Natural killer cell (primary cell): ENCODE measurements around the gene CCDC82. TPM values are rescaled to one million over a fixed set of nuclear protein-coding genes. Genes with fewer than 3 reads are reported as not detected.

Source experiments
- ATAC-seq, 3 donors: fragments of 150-1000 bp in 2 of 3; fragments of 200-7000 bp in 1 of 3; cut with Tn5 transposase; 1 replicate in 1 of 3; 2 replicates in 2 of 3; pipeline ENCODE4 v1.10.0; 2021; ENCODE audit warnings: mild to moderate bottlenecking in 2 of 3, moderate library complexity in 2 of 3
- DNase-seq, 2 donors: peaks; one replicate each; pipeline versions ENCODE4 v3.0.0 to v3.0.0-alpha.2; 2013 to 2021; ENCODE audit warnings: mixed read lengths in 1 of 2
- H3K27ac ChIP-seq: one replicate; pipeline ENCODE4 v1.5.1; 2013; ENCODE audit warnings: mild to moderate bottlenecking, low read length
- H3K27me3 ChIP-seq: one replicate; pipeline ENCODE4 v1.6.1; 2013; ENCODE audit warnings: low read length; ENCODE audit not compliant: control insufficient read depth, insufficient read depth
- H3K36me3 ChIP-seq: one replicate; pipeline ENCODE4 v1.6.1; 2013; ENCODE audit warnings: low read length; ENCODE audit not compliant: control insufficient read depth, insufficient read depth
- H3K4me1 ChIP-seq: one replicate; pipeline ENCODE4 v1.6.1; 2013; ENCODE audit warnings: low read length; ENCODE audit not compliant: control insufficient read depth, insufficient read depth
- H3K4me3 ChIP-seq: one replicate; pipeline ENCODE4 v1.5.1; 2013; ENCODE audit warnings: low read length
- H3K9me3 ChIP-seq: one replicate; pipeline ENCODE4 v1.6.1; 2013; ENCODE audit warnings: low read length; ENCODE audit not compliant: control insufficient read depth, insufficient read depth
- H3K27ac Mint-ChIP-seq, 2 donors: one replicate each; pipeline ENCODE4 v1.8.0; 2022; ENCODE audit warnings: mild to moderate bottlenecking in 2 of 2, mixed read lengths in 2 of 2, moderate library complexity in 1 of 2
- H3K27me3 Mint-ChIP-seq, 2 donors: one replicate each; pipeline ENCODE4 v1.8.0; 2022; ENCODE audit warnings: low read depth in 2 of 2, mixed read lengths in 2 of 2
- H3K36me3 Mint-ChIP-seq: one replicate; pipeline ENCODE4 v1.8.0; 2022; ENCODE audit warnings: mixed read lengths
- H3K4me1 Mint-ChIP-seq, 2 donors: one replicate each; pipeline ENCODE4 v1.8.0; 2022; ENCODE audit warnings: mixed read lengths in 2 of 2
- H3K4me3 Mint-ChIP-seq: one replicate; pipeline ENCODE4 v1.8.0; 2022; ENCODE audit warnings: mild to moderate bottlenecking, moderate library complexity, mixed read lengths
- H3K9me3 Mint-ChIP-seq, 2 donors: one replicate each; pipeline ENCODE4 v1.8.0; 2022; ENCODE audit warnings: mixed read lengths in 2 of 2
- CTCF ChIP-seq: fragments of 200-600 bp; IDR thresholded peaks from one replicate; pipeline ENCODE4 v1.8.0; 2022; ENCODE audit warnings: antibody characterized with exemption
- WGBS: methylation state at CpG from one replicate; pipeline ENCODE4 v1.1.7; 2013; ENCODE audit warnings: missing lambda C conversion rate; ENCODE audit not compliant: insufficient coverage; 5-methylcytosine and 5-hydroxymethylcytosine counted together
- intact Hi-C: fragments of 100-400 bp; cut with micrococcal nuclease; formaldehyde crosslinking; loops from one replicate; pipeline ENCODE4 v1.14.2; 2022
- total RNA-seq, 4 donors: library from RNA; stranded (reverse); fragments of 120-200 nt in 1 of 4; gene quantifications; one replicate each; pipeline versions ENCODE4 v1.2.3 to v1.2.4, GENCODE V29; 2013 to 2022

Gene CCDC82
- total RNA-seq, 3 donors from 2014 or later (not counting 1 experiment from before 2014, with no cell fraction given) = 36.2 to 42.1 (median 38.0) TPM

DNA sequence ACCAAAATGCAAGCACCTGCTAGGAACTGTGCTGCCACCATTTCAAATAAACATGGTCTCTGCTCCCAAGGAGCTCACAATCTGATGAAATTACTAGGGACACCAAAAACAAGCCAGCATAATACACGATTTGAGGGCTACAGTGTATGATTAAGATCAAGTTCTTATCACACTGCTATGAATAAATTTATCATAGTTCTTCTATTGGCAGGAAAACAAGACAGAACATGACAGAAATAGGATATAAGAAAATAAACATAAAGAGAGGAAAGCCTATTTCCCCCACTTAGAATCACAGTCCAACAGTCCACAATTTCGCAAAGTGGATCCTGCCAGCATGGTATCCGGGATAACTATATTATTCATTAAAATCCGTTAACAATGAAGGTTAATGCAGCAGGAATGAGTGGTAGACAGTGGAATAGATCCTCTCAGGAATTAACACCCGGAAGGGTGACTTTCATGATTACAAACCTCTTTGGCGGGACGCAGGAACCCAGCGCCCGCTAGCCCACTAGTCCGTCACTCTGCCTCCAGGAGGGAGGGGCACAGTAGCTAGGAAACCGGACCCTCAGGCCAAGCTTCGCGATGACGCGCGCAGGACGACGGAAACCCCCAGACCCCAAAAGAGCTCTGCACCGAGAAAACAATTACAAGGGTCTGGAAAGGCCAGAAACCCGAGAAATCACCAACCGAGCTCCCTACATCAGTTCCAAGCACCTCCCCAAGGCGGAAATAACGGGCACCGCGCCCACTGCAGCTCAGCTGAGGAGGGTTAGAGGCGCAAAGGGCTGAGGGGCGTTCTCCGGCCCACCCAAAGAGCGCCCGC lies 607 bp downstream of the CCDC82 start:
- no peak for TF ChIP-seq CTCF
- Mint-ChIP-seq H3K27ac (peak overlapping the region; percentile 75 to 95), H3K9me3 (no peaks in the 10 kb centered on the region), H3K4me1 (peaks cover 33 to 55% of the 10 kb centered on the region in 2 donors), H3K27me3 (no peaks in the 10 kb centered on the region), H3K4me3 (peak overlapping the region; percentile 95), H3K36me3 (peaks cover 4% of the 10 kb centered on the region)
- Histone ChIP-seq H3K4me3 (peak overlapping the region; percentile 82), H3K4me1 (peaks cover 8% of the 10 kb centered on the region), H3K36me3 (no peaks in the 10 kb centered on the region), H3K27me3 (no peaks in the 10 kb centered on the region), H3K9me3 (no peaks in the 10 kb centered on the region), H3K27ac (peak overlapping the region; percentile 89)
- intact Hi-C loops = loop anchor here (1.0 to 5.0 kb wide), 2 partner anchors 46 to 132 kb away; partner anchors contain the start of gene MAML2
- ATAC-seq (peak; percentile 56 to 78 (median 64)), DNase-seq (peak in 1 of 2 donors; percentile 5)
- WGBS = under 1% methylated on average over 28 of the region's 30 CpGs

DNA sequence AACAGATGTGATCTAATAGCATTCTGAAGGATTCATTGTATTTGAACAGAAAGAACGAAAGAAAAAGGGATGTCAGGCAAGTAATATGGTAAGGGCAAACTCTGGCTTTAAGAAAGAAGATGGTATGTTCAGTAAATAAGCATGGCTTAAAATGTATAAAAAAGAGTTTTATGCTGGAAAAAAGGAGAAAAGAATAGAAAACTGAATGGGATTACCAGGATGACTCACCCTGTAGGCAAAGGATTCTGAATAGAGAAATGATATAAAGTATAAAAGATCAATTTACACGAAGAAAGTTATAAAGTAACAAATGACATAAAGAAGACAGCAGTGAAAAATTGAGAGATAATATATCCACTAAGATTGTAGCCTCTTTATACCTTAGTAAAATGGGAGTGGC lies 4.5 kb downstream of the CCDC82 start:
- ATAC-seq (no peak), DNase-seq (no peak)
- peaks cover 26 to 45% of the 10 kb centered on the region in 2 donors for H3K4me1 Mint-ChIP-seq
- H3K9me3 Mint-ChIP-seq = no peaks in the 10 kb centered on the region
- H3K27ac ChIP-seq = no peak overlapping the region
- intact Hi-C loops = loop anchor here (5.0 kb wide), 1 partner anchor 128 kb away; no protein-coding TSS in a partner anchor
- H3K4me3 Mint-ChIP-seq = no peak overlapping the region
- no peaks in the 10 kb centered on the region for H3K27me3 ChIP-seq
- H3K4me1 ChIP-seq = peaks cover 4% of the 10 kb centered on the region
- no peak for TF ChIP-seq CTCF
- H3K27ac Mint-ChIP-seq = no peak overlapping the region
- no peaks in the 10 kb centered on the region for H3K27me3 Mint-ChIP-seq
- H3K9me3 ChIP-seq = no peaks in the 10 kb centered on the region
- H3K4me3 ChIP-seq = no peak overlapping the region
- 100% methylated on average over 1 of the region's 2 CpGs for WGBS
- peaks cover 14% of the 10 kb centered on the region for H3K36me3 Mint-ChIP-seq
- H3K36me3 ChIP-seq = peaks cover 29% of the 10 kb centered on the region

DNA sequence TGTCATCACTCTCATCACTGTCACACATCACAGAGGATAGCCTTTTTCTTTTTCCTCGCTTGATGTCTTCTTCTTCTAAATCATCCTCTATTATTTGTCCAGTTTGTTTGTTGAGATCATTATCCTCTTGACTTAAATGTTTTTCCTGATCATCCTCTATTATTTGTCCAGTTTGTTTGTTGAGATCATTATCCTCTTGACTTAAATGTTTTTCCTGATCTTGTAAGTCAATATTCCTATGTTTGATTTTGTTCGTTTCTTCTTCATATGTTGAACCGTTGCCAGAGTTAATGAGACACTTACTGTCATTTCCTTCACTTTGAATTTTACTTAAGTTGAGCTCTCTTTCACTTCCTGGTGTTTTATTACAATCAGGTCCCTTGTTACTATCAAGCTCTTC lies 5.6 kb downstream of the CCDC82 start:
- peak overlapping the region in 1 of 2 donors; percentile 8 for H3K27ac Mint-ChIP-seq
- H3K27me3 ChIP-seq = no peaks in the 10 kb centered on the region
- H3K27ac ChIP-seq = no peak overlapping the region
- H3K9me3 ChIP-seq = no peaks in the 10 kb centered on the region
- no peak overlapping the region for H3K4me3 Mint-ChIP-seq
- ATAC-seq = no peak
- H3K4me1 Mint-ChIP-seq = peaks cover 28 to 36% of the 10 kb centered on the region in 2 donors
- TF ChIP-seq CTCF = no peak
- peaks cover 2% of the 10 kb centered on the region for H3K4me1 ChIP-seq
- no peaks in the 10 kb centered on the region for H3K27me3 Mint-ChIP-seq
- intact Hi-C loops = no loop called here
- peaks cover 14% of the 10 kb centered on the region for H3K36me3 Mint-ChIP-seq
- peak in 1 of 2 donors; percentile 12 for DNase-seq
- H3K4me3 ChIP-seq = no peak overlapping the region
- WGBS = 78% methylated on average over 2 of the region's 3 CpGs
- no peaks in the 10 kb centered on the region for H3K9me3 Mint-ChIP-seq
- peaks cover 37% of the 10 kb centered on the region for H3K36me3 ChIP-seq
